GM18861 (cell line): ENCODE data around the gene PRR5L.

Experiments used
- ATAC-seq: cut with Tn5 transposase; IDR thresholded peaks from one replicate; pipeline ENCODE4 v1.9.1; 2021; ENCODE audit not compliant: unreplicated experiment

The PRR5L gene

DNA sequence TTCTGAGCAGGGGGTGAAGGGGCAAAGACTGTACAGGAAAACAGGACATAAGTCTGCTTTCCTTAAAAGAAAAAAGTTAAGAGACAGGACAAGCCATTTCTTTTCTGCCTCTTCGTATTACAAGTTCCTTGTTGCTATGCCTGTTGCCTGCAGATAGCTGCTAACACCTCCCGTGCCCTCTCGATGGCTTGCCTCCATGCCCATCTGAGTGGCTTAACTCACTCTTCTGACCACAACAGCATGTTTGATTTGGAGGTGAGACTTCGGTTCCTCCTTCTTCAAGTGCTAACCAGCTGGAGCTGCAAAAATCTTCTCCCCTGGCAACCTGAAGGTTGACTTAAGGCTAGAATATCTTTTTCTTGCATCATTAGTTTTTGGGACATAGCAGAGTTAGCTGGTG, 103.1 kb downstream of the PRR5L start:
- no peak for ATAC-seq

DNA sequence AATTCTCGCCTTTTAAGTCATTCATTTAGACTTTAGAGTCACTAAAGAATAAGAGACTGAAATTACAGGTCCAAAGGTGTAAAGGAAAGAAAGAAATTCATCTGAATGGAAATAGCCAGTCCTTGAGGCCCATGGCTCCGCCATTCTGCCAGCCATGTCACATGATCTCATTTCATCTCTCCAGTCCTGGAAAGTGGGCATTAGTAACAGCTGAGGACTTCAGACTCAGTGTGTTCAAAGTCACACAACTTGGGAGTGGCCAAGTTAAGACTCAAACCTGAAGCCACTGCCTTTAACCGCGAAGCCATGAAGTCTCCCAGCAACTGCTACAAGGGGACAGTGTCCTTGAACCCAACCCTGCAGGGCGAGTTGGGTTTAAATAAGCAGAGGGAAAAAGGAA, 103.7 kb downstream of the PRR5L start:
- no peak for ATAC-seq

DNA sequence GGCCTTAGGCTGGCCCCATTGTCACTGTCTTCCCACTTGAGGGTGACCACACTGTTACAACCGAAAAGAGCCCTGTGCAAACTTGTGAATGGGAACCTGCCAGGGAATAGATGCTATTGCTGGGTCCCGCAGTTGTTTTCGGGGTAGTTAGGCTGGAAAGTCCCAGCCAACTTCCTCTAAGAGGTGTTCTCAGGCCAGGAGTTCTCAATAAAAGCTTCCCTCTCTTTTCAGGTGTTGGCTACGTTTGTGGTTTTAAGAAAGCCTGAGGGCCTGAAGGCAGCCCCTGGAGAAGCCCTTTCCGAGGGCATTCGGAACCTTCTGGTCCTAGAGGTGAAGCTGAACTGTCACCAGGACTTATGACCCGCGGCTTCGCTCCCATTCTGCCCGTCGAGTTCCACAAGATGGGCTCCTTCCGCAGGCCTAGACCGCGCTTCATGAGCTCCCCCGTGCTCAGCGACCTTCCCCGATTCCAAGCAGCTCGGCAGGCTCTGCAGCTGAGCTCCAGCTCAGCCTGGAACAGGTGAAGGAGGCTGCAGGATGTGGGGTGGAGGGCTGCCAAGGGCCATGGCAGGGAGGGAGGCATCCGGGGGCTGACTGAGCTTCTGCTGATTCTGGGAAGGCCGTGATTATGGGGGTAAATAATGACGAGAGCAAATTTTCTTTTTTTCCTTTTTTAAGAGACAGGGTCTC, 104.8 kb downstream of the PRR5L start:
- ATAC-seq = no peak

DNA sequence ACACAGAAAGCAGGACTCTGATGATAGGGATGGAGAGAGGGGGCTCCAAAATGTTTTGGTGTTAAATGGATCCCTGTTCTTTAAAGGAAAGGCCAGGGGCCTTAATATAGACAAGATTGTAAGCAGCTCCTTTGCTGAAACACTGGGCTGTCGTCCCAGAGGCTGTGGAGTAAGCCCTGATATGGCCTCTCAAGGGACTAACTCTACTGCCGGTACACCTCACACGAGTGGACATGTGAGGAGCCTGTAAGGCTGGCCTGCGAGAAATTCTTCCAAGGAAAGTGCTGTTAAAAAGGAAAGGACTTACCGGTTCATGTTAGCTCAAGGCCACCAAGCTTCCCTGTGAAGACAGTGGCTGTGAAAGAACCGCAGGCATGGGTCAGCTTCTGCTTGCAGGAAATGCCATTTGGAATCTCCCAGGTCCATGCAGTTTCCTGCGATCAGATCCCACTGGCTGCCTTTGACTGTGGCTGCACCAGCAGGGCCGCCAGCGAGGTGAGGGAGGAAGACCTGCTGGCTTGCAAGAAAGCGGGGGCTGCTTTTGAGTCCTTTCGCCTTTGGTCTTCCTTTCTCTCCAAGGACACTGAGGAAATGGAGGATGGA, 106.6 kb downstream of the PRR5L start:
- ATAC-seq = no peak

DNA sequence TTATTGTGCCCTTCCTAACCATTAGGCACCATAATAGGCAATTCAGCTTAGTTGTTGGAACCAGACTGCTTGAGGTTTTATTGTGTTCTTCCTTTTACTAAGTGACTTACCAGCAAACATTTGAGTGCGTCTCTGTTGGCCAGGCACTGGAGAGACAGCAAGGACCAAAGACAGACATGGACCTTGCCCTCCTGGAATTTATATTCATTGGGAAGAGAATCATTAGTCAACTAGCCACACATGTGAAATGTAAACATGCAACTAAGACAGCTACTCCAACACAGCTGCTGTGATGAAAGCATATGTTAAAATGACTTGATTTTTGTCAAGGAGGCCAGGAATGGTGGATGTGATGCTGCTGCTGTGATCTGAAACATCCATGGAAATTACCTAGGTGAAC, 107.6 kb downstream of the PRR5L start:
- no peak for ATAC-seq

DNA sequence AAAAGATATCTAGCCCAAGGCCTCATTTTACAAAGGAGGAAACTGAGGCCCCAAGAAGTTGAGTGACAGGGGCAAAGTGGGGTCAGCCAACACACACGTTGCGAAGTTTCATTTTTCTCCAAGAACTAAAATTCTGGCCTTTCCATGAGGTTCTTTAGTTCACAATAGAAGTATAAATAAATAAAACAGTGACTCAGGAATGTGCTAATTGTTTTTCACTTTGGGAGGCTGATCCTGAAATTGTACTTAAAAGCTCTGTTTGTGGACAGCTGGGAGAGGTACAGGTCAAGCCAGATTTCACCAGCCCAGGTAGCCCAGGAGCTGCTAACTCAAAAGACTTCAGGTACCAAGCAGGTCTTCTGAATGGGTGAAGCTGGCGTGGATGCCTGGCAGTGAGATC, 108.7 kb downstream of the PRR5L start:
- ATAC-seq = no peak

DNA sequence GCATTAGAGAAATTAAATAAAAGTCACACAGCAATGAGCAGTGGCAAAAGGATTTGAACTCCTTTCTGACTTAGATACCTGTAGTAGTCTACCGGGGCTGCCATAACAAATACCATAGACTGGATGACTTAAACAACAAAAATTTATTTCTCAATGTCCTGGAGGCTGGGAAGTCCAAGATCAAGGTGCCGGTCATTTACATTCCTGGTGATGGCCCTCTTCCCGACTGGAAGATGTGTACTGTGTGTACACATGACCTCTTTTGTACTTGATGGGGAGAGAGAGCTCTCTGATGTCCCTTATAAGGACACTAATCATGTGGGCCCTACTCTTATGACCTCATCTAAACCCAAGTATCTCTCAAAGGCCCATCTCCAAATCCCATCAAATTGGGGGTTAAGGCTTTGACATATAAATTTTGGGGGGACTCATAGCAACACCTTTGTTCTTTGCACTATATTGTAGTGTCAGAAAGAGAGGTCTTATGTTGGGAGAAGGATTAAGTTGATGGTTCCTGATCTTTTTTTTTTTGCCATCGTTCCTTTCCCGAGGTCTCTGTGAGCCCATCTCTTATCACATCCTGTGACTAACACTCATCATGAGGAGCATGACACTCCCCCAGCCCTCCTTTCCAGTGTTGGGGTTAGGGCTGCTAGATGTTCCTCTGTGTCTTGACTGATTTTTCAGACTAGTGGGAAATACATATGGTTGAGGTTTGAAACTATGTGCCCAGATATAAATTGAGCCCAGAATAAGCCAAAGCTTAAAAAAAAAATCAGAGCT, 109.7 kb downstream of the PRR5L start:
- ATAC-seq = no peak

DNA sequence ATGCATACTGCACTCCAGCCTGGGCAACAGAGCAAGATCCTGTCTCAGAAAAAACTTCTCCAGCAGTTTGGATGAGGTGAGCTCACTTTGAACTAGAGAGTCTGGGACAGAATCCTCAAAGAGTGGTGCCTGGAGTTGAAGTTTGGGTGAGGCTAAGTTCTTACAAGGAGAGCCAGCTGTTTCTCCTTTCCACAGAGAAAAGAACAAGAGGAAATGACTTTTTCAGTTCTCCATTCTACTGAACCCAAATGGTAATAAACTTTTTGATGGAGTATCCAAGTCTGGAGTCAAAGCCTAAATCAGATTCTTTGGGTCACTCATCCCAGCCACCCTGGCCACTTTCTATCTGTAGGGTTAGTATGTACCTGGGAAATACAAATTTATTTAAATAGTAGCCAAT, 111.3 kb downstream of the PRR5L start:
- no peak for ATAC-seq

DNA sequence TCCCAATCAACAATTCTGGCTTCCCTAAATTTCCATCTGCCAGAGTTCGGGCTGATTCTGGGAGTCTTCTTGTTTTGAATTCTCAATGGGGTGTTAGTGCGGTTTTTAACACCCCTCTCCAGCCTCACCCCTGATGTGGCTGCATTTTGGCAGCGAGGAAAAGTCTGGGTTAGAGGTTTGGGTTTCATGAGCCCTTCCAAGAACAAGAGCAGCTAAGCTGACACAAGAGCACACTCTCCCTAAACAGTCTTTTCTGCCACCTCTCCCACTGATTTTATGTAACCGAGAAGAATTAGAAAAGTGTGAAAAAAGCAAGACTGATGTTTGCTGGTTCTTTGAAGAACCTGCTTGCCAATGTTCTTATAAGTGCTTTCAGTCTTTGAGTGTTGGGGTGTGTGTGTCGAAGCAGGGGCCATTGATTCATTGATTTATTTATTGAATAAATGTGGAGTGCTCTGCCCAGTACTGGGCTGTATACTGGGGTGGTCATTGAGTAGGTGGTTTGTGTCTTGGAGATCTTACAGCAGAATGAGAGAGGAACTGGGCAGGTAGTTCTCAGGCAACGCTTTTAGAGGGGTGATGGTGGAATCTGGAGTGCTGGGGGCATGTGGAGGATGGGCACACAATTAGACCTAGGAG, 112.5 kb downstream of the PRR5L start:
- ATAC-seq = no peak

DNA sequence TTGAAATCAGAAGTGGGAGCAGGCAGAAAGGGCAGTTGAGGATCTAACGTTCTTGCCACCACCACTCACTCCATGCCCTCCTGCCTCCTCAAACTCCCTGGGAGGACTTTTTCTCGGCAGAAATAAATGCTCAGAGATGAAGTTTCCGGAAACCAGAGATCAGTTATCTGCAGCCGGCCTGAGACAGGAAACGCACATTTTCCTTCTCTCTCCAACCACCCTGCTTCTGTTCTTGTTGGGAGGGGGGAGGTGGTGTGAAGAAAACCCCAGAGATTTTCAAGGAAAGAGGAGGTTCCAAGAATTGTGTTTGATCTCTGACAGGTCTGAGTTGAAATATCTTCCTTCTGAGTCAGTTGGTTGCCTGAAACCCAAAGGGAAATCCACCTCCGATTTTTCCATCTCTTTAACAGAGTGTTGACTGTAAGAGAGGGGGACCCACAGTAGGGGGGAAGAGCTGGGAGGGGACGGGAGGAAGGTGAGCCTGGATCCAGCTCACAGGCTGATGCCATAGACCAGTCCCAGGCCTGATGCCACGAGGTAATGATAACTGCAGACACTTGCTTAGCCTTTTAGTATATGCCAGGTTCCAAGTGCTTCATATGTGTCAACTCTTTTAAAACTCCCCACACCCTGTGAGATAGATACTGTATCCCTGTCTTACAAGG, 113.2 kb downstream of the PRR5L start:
- no peak for ATAC-seq

DNA sequence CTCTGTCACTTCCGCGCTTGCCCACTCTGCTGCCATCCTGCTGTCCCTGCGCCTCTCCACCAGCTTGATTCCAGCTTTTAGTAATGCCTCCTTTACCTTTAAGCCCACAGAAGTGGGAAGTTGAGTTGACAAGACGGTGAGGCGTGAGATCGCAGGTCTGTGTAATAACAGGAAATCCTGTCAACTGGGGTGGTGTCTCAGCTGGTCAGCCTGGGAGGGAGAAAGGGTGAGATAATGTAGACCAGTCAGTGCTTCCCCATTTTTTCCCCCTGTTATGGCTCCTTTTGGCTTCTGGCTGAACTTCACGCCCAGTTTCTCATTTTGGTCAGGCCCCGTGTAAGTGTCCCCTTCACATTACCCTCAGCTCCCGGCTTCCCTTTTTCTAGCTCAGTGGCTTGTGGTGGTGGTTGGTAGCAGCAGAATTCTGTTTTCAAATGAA, 115.1 kb downstream of the PRR5L start:
- peak; percentile 59 for ATAC-seq

DNA sequence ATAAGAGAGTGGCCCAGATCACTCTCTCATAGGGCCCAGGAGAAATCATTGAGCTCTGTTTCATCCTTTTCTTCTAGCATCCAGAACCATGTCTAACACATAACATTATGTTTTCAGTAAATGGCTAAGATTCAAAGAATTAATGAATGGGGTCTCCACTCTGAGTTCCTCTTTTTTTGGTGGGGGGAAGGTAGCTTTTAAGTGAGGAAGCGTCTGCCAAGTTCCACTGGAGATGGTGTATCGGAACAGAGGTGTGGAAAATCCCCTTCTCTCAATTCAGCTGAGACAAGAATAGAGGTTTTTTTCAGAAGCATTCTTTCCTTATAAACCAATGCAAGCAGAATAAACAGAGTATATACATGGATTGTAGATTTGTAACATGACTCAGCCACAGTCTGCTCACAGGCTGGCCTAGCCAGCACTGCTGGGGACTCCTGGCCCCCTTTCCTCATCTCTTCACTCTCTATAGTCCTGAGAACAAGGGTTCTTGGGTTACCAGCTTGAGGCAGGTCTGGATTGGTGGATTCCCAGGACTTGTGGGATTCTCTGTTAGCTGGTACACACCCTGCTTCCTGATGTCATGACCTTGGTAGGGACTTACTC, 116.8 kb downstream of the PRR5L start:
- ATAC-seq = no peak

DNA sequence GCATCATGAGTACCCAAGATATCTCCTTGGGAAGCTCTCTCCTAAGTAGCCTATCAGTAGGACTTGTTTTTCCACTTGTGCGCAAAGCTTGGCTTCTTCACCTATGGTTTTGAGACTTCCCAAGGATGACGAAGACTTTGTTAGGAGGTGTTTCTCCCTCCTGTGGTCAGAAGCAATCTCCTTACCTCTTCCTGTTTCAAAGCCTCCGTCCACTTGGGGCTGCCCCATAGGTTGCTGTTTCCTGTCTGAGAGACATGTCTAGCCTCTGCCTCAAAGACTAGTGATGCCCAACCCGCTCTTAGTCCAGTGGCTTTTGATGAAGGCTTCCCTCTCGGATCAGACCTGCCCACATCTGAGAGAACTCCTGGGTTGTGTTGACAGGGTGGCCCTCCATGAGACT, 121.1 kb downstream of the PRR5L start:
- ATAC-seq = no peak

DNA sequence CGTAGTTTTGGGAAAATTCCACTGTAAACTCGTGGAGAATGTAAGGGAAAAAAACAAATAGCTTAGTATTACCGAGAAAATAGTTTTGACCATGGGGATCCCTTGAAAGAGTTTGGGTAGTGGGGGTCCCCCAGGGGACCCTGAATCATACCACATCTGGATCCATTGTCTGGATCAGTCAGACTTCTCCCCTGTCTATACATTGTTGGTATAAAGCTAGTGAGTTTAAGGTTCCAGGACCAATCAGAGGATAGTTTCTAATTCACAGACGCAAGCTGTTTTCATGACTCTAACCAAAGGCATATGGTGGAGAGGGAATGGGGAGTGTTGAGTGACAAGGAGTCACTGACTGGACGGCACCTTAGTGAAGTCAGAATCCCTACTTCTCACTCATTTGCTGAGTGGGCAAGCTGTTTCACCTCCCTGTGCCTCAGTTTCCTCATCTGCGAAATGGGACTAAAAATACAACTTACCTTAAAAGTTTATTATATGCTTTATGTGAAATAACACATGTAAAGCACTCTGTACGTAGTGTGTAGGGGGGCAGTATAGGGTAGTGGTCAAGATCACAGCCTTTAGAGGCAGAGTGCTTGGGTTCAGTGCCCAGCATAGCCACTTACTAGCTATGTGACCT, 123.8 kb downstream of the PRR5L start:
- ATAC-seq = no peak

DNA sequence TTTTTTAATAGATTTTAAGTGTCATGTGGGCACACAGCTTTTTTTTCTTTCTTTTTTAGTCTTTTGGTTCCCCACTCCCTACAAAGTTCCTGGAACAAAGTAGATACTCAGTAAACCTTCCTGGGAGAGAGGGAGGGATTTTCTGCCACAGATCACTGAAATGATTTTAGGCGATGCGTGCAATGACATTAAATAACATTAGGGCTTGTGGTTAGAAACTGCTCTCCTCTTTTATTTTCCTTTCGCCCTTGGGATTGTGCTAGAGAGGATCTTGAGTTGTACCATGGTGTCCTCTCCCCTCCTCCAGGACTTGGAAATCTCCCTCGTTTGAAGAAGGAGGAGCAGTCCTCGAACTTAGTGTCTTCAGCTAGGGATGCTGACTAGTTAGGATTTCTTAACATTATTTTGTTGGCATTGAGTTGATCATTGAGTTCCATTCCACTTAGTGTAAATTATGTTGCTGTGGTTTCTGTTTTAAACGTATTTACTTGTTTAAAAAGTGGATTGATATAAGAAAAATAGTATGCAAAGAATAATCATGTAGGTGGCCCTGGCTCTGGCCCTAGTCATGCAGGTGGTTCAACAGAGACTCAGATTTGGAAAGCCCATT, 125.6 kb downstream of the PRR5L start:
- no peak for ATAC-seq

DNA sequence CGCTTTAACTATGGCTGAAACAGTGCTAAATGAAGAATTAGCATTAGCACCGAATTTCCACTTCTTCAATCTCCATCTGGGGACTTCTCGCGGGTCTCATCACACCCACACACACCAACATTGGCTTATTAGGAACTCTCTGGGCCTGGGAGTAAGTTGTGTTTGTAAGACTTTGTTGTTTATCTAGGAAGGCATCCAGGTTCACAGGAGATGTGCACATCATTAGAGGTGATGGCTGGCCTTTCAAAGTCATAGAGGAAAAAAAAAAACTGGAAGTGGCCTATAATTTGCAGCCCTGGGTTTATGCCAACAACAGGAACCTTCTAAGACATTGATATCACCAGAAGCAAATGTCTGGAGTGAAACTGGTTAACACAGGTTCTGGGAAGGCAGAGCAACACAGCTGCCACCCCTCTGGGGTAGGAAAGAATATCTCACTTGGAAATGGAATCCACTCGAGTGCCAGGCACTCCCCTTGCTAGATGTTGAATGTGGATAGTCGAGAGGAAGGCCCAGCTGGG, 129.5 kb downstream of the PRR5L start:
- ATAC-seq = no peak

DNA sequence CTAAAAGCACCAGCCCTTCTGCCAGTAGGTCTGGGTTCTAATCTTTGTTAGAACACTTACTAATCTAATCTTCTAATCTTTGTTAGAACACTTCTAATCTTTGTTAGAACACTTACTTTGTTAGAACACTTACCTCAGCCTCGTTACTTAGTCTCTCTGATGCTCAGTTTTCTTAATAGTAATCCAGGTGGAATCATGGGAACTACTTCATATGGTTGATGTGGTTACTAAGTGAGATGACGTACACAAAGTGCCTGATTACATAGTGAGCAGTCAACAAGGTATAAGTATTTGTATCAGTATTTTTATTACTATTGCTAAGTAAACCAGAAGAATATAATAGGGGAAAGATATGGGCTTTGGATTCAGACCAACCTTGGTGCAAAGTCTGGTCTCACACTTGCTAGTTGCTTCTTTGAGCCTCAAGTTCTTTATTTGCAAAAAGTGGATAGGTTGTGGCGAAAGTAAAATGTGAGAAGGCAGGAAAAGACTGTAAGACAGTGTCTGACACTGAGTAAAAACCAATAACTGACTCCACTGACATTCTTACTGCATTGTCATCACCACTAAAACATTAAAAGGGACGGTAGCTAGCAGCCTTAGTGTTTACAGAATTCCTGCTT, 130.2 kb downstream of the PRR5L start:
- ATAC-seq = no peak

DNA sequence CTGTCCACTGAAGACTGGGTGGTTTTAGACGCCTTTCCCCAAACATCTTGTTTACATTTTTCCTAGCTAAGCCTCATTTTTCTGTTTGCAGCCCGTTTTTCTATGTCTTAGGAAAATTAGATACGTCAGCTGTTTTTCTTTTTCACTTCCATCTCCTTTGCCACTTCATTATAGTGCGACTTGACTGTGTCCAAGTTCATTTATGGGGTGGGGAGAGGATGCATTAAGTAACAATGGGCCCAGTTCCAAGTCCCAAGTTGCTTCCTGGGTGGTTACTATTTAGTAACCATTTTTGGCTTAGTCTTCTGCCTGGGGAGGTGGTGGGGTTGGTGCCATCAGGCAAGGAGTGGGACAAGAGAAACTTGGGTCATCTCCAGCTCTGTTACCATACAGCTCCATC, 131.0 kb downstream of the PRR5L start:
- no peak for ATAC-seq

DNA sequence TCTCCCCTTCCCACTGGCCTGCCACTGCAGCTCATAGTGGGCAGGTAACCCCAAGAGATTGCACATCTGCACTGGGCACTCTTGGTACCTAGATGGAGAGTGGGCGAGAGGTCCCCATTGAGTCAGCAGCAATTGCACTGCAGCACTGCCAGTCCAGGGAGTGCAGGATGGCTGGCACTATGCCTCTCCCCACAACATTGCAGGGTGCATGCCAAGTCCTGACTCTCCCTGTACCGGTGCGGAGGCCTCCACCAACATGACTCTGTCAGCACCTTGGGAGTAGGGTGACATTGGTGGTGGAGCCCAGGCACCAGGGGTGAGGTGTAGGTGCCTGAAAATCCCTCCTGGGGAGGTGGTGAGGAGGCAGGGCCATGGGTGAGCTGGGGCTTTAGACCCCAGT, 131.8 kb downstream of the PRR5L start:
- ATAC-seq = no peak
